Measurements from ENCODE around the gene CCT3. TPM values are rescaled to one million over a fixed set of nuclear protein-coding genes. Genes with fewer than 3 reads are reported as not detected.

Gene CCT3
- total and polyA plus RNA-seq, 10 of the 15 experiments (the other 5 are each of a cell fraction or from before 2014, with no cell fraction given): 319 to 585 (median 427) TPM

DNA sequence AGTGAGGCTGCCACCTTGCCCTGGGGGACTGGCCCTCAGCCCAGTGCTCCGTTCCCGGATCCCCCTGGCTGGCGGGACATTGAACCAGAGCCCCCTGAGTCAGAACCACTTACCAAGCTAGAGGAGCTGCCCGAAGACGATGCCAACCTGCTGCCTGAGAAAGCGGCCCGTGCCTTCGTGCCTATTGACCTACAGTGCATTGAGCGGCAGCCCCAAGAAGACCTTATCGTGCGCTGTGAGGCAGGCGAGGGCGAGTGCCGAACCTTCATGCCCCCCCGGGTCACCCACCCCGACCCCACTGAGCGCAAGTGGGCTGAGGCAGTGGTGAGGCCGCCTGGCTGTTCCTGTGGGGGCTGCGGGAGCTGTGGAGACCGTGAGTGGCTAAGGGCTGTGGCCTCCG, 52.7 kb downstream of the CCT3 start (continued):
- TF ChIP-seq GATAD2B (conservative IDR thresholded peaks at IDR 0.05; ENCODE audit: low read depth): no peak

- ChIA-PET POLR2A (interaction anchor here (0.6 to 1.1 kb wide), 3 partner anchors 14 to 217 kb away, joined by 3 to 6 read pairs (median 4); no protein-coding TSS in a partner anchor), RAD21 (ENCODE audit: unreplicated experiment) (interaction anchor here (1.3 kb wide), 1 partner anchor 72 kb away, joined by 4 read pairs; the partner anchor contains the start of gene PMF1), SMC1A (ENCODE audit: uncharacterized antibody, unreplicated experiment) (interaction anchor here (1.7 kb wide), 1 partner anchor 11 kb away, joined by 7 read pairs; the partner anchor contains the start of gene GLMP), CTCF (interaction anchor here (0.8 kb wide), 1 partner anchor 9 kb away, joined by 3 read pairs; no protein-coding TSS in a partner anchor)
- H3K79me2 ChIP-seq (ENCODE audit: control insufficient read depth, insufficient read depth, low read length): peaks cover 40% of the 10 kb centered on the region
- no peak for ATAC-seq
- no peak for TF ChIP-seq DPF2 (IDR thresholded peaks at IDR 0.05)
- no peak for TF ChIP-seq ETV6 (conservative IDR thresholded peaks at IDR 0.05 in 1 of 2, IDR thresholded peaks at IDR 0.05 in 1 of 2; ENCODE audit: borderline replicate concordance in 1 of 2, low read depth in 1 of 2)
- TF ChIP-seq CHD2 (IDR thresholded peaks at IDR 0.05; ENCODE audit: borderline replicate concordance, low read depth, low read length): no peak
- TF ChIP-seq RELB (IDR thresholded peaks at IDR 0.05; ENCODE audit: low read depth): no peak
- TF ChIP-seq, protein P1, sequence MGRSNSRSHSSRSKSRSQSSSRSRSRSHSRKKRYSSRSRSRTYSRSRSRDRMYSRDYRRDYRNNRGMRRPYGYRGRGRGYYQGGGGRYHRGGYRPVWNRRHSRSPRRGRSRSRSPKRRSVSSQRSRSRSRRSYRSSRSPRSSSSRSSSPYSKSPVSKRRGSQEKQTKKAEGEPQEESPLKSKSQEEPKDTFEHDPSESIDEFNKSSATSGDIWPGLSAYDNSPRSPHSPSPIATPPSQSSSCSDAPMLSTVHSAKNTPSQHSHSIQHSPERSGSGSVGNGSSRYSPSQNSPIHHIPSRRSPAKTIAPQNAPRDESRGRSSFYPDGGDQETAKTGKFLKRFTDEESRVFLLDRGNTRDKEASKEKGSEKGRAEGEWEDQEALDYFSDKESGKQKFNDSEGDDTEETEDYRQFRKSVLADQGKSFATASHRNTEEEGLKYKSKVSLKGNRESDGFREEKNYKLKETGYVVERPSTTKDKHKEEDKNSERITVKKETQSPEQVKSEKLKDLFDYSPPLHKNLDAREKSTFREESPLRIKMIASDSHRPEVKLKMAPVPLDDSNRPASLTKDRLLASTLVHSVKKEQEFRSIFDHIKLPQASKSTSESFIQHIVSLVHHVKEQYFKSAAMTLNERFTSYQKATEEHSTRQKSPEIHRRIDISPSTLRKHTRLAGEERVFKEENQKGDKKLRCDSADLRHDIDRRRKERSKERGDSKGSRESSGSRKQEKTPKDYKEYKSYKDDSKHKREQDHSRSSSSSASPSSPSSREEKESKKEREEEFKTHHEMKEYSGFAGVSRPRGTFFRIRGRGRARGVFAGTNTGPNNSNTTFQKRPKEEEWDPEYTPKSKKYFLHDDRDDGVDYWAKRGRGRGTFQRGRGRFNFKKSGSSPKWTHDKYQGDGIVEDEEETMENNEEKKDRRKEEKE (IDR thresholded peaks at IDR 0.05): no peak
- TF ChIP-seq MTA2 (IDR thresholded peaks at IDR 0.05; ENCODE audit: low read depth): no peak
- no peak for TF ChIP-seq STAT3 (IDR thresholded peaks at IDR 0.05; ENCODE audit: low read depth, low read length)
- TF ChIP-seq, protein P2, sequence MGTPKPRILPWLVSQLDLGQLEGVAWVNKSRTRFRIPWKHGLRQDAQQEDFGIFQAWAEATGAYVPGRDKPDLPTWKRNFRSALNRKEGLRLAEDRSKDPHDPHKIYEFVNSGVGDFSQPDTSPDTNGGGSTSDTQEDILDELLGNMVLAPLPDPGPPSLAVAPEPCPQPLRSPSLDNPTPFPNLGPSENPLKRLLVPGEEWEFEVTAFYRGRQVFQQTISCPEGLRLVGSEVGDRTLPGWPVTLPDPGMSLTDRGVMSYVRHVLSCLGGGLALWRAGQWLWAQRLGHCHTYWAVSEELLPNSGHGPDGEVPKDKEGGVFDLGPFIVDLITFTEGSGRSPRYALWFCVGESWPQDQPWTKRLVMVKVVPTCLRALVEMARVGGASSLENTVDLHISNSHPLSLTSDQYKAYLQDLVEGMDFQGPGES (IDR thresholded peaks at IDR 0.05): no peak
- TF ChIP-seq CEBPB (IDR thresholded peaks at IDR 0.05; ENCODE audit: borderline replicate concordance in 1 of 2, low read depth in 2 of 2, low read length in 2 of 2): no peak
- no peak for TF ChIP-seq RBBP5 (conservative IDR thresholded peaks at IDR 0.05)
- no peak for TF ChIP-seq NFIC (IDR thresholded peaks at IDR 0.05; ENCODE audit: low read depth, low read length)
- TF ChIP-seq ASH2L (IDR thresholded peaks at IDR 0.05; ENCODE audit: borderline replicate concordance, low read depth): no peak
- TF ChIP-seq NFXL1 (IDR thresholded peaks at IDR 0.05; ENCODE audit: borderline replicate concordance): no peak
- H2AFZ ChIP-seq (ENCODE audit: control insufficient read depth, low read depth, low read length): no peak overlapping the region
- DNase-seq (ENCODE audit: low read depth, low spot score): no peak
- peaks cover 0 to 11% of the 10 kb centered on the region in 2 experiments; a peak in 2 of 4 replicates for H3K36me3 ChIP-seq (ENCODE audit: control insufficient read depth in 2 of 2, insufficient read depth in 2 of 2, low read length in 1 of 2)
- H3K9me3 ChIP-seq (replicated peaks; ENCODE audit: control insufficient read depth, insufficient read depth, low read length): no peaks in the 10 kb centered on the region
- H3K27me3 ChIP-seq (replicated peaks in 1 of 2; ENCODE audit: control insufficient read depth in 2 of 2, insufficient read depth in 2 of 2, low read length in 1 of 2): no peaks in the 10 kb centered on the region
- H3K27ac ChIP-seq (ENCODE audit: control insufficient read depth, insufficient read depth): no peak overlapping the region
- peaks cover 14% of the 10 kb centered on the region; the same call in 1 of the 2 replicates for H3K4me1 ChIP-seq (ENCODE audit: control insufficient read depth, insufficient read depth, low read length)
- intact Hi-C loops (cut with micrococcal nuclease; ENCODE audit: unreplicated experiment) (loop anchor here (10.0 kb wide), 1 partner anchor 190 kb away; no protein-coding TSS in a partner anchor), in situ Hi-C loops (cut with MboI) (no loop called here)
- BruUV-seq (replicated peaks): no TSS peak
- no peaks in the 10 kb centered on the region for H4K20me1 ChIP-seq (ENCODE audit: control insufficient read depth, insufficient read depth)
- 85% methylated on average over 4 of the region's 4 CpGs for WGBS (ENCODE audit: insufficient coverage, insufficient replicate concordance, low lambda C conversion rate, missing lambda C conversion rate)
- no peak overlapping the region for H3K4me2 ChIP-seq (ENCODE audit: control insufficient read depth, insufficient read depth)
- no peak overlapping the region for H3K4me3 ChIP-seq
- FAIRE-seq: no peak
- H3K9ac ChIP-seq (ENCODE audit: control insufficient read depth, insufficient read depth, low read length): no peak overlapping the region; the same call in 1 of the 2 replicates
Observed at GRCh38 chr1:156284757-156285156, 53.3 kb downstream of the CCT3 start.

Measured in GM12878 (cell line).